K562 (cell line): ENCODE data around the gene ZEB2. TPM values are rescaled to one million over a fixed set of nuclear protein-coding genes. Genes with fewer than 3 reads are reported as not detected.

ENCODE experiments used
- ATAC-seq: fragments of 200-7000 bp; cut with Tn5 transposase; 3 replicates; pipeline ENCODE4 v1.9.1; 2020; ENCODE audit warnings: moderate library complexity
- BruUV-seq: library from RNA; stranded (reverse); fragments of 400-500 nt; replicated peaks from 2 replicates; lab custom pipeline; 2021; lab: Mats Ljungman, UMichigan
- CTCF ChIA-PET: fragments of 300-600 bp; formaldehyde crosslinking; extraction: SDS; loops from one replicate; lab custom pipeline; 2021; ENCODE audit warnings: low intra/inter-chr PET ratio; lab: Yijun Ruan, JAX
- POLR2A ChIA-PET: fragments of 300-600, 350-650 bp; sonication (Branson Sonifier 250); formaldehyde crosslinking; extraction: SDS; loops from one replicate; lab custom pipeline; 2021; ENCODE audit warnings: antibody characterized with exemption, inconsistent platforms; lab: Yijun Ruan, JAX
- DNase-seq, 4 experiments: peaks; one replicate each; pipeline versions ENCODE4 v3.0.0 to v3.0.0-alpha.2; 2011 to 2018; ENCODE audit warnings: low spot score in 3 of 4, mixed read lengths in 3 of 4; ENCODE audit errors: extremely low read depth in 1 of 4
- FAIRE-seq: peaks from 2 replicates; lab custom pipeline; 2011; peaks lifted over from hg19 to GRCh38; lab: Jason Lieb, UNC
- H2AFZ ChIP-seq: 2 replicates; pipeline ENCODE4 v1.6.0; 2011; ENCODE audit warnings: low read depth, low read length, control low read depth, inconsistent platforms
- H3K27ac ChIP-seq: fragments of 200-600 bp; 3 replicates; pipeline ENCODE4 v1.8.0; 2011; ENCODE audit warnings: low read depth, mild to moderate bottlenecking, control low read depth, inconsistent platforms, low read length, moderate library complexity, mixed read lengths; ENCODE audit errors: extremely low read depth
- H3K27me3 ChIP-seq, 2 experiments: fragments of 300-600 bp in 1 of 2; 2 replicates in 1 of 2; 3 replicates in 1 of 2; pipeline versions ENCODE4 v1.6.0 to v1.8.0; 2011; ENCODE audit warnings: inconsistent platforms in 2 of 2, low read length in 2 of 2, mild to moderate bottlenecking in 1 of 2, mixed read lengths in 1 of 2, moderate library complexity in 1 of 2; ENCODE audit not compliant: control insufficient read depth in 2 of 2, insufficient read depth in 2 of 2
- H3K36me3 ChIP-seq: fragments of 300-600 bp; 3 replicates; pipeline ENCODE4 v1.8.0; 2011; ENCODE audit warnings: mild to moderate bottlenecking, low read length, inconsistent platforms; ENCODE audit not compliant: control insufficient read depth, insufficient read depth
- H3K4me1 ChIP-seq, 2 experiments: fragments of 200-600 bp in 1 of 2; replicated peaks in 1 of 2; 2 replicates in 1 of 2; 3 replicates in 1 of 2; pipeline versions ENCODE4 v1.5.1 to v1.8.0; 2011; ENCODE audit warnings: inconsistent platforms in 2 of 2, low read length in 2 of 2, mild to moderate bottlenecking in 1 of 2, mixed read lengths in 1 of 2, moderate library complexity in 1 of 2; ENCODE audit not compliant: control insufficient read depth in 2 of 2, insufficient read depth in 2 of 2
- H3K4me2 ChIP-seq: 2 replicates; pipeline ENCODE4 v1.6.1; 2011; ENCODE audit warnings: low read length, control low read depth, inconsistent platforms, mixed read lengths; ENCODE audit not compliant: insufficient read depth
- H3K4me3 ChIP-seq: fragments of 200-600 bp; sonication (generic), shearing (Covaris generic); 2 replicates; pipeline ENCODE4 v1.5.1; 2016; ENCODE audit warnings: control low read depth, inconsistent platforms
- H3K79me2 ChIP-seq: fragments of 200-600 bp; 3 replicates; pipeline ENCODE4 v1.8.0; 2011; ENCODE audit warnings: low read length, inconsistent platforms; ENCODE audit not compliant: control insufficient read depth, insufficient read depth
- H3K9ac ChIP-seq, 2 experiments: 2 replicates each; pipeline versions ENCODE4 v1.6.0 to v1.6.1; 2011; ENCODE audit warnings: low read depth in 2 of 2, low read length in 2 of 2, control low read depth in 1 of 2, inconsistent platforms in 1 of 2, mild to moderate bottlenecking in 1 of 2, mixed read lengths in 1 of 2; ENCODE audit not compliant: insufficient read depth in 1 of 2
- H3K9me1 ChIP-seq: one replicate; pipeline ENCODE4 v1.6.0; 2011; ENCODE audit warnings: inconsistent platforms, mild to moderate bottlenecking, low read length, moderate library complexity; ENCODE audit not compliant: control insufficient read depth, insufficient read depth
- H3K9me3 ChIP-seq: replicated peaks from 2 replicates; pipeline ENCODE4 v1.5.1; 2011; ENCODE audit warnings: low read depth, low read length, inconsistent platforms; ENCODE audit not compliant: control insufficient read depth, insufficient read depth
- H4K20me1 ChIP-seq: replicated peaks from 2 replicates; pipeline ENCODE4 v1.6.1; 2011; ENCODE audit warnings: low read length, inconsistent platforms, mixed read lengths; ENCODE audit not compliant: control insufficient read depth, insufficient read depth
- ATF7 ChIP-seq: fragments of 450-650 bp; IDR thresholded peaks from 2 replicates; pipeline ENCODE4 v1.7.1; 2014; ENCODE audit warnings: mild to moderate bottlenecking, moderate library complexity
- CEBPB ChIP-seq: fragments of 450-650 bp; IDR thresholded peaks from 2 replicates; pipeline ENCODE4 v1.6.1; 2016; ENCODE audit warnings: missing genetic modification characterization, missing compliant biosample characterization
- CTCF ChIP-seq, 3 experiments: IDR thresholded peaks in 2 of 3; conservative IDR thresholded peaks in 1 of 3; 2 replicates each; pipeline ENCODE4 v1.5.1; 2011 to 2012; ENCODE audit warnings: low read length in 3 of 3, mild to moderate bottlenecking in 3 of 3, control low read depth in 2 of 3, improper control_type of control experiment in 1 of 3, inconsistent platforms in 1 of 3, low read depth in 1 of 3, mixed read lengths in 1 of 3, moderate library complexity in 1 of 3; ENCODE audit not compliant: insufficient read depth in 2 of 3
- DMBX1 ChIP-seq: fragments of 250-450 bp; sonication (Bioruptor Pico); IDR thresholded peaks from 2 replicates; pipeline ENCODE4 v1.8.0; 2022; ENCODE audit warnings: inconsistent platforms, mild to moderate bottlenecking, moderate library complexity, borderline replicate concordance
- EP300 ChIP-seq: IDR thresholded peaks from 2 replicates; pipeline ENCODE4 v1.6.1; 2012; ENCODE audit warnings: low read length, improper control_type of control experiment
- GABPA ChIP-seq: fragments of 200-800 bp; sonication (Bioruptor generic); conservative IDR thresholded peaks from 2 replicates; pipeline ENCODE4 v1.6.1; 2016; ENCODE audit warnings: low read depth, missing genetic modification characterization, missing compliant biosample characterization
- GTF2E2 ChIP-seq: fragments of 200-800 bp; sonication (Bioruptor generic); IDR thresholded peaks from 2 replicates; pipeline ENCODE4 v1.6.1; 2016; ENCODE audit warnings: missing genetic modification characterization, missing compliant biosample characterization
- POLR3A ChIP-seq: IDR thresholded peaks from 2 replicates; pipeline ENCODE4 v1.6.1; 2011; ENCODE audit warnings: borderline replicate concordance, mild to moderate bottlenecking, moderate library complexity; ENCODE audit not compliant: insufficient read length, insufficient read depth; ENCODE audit errors: extremely low read depth
- RAD21 ChIP-seq, 2 experiments: fragments of 250-450 bp in 1 of 2; fragments of 450-650 bp in 1 of 2; sonication (Bioruptor Pico) in 1 of 2; formaldehyde crosslinking in 1 of 2; IDR thresholded peaks in 1 of 2; conservative IDR thresholded peaks in 1 of 2; 2 replicates each; pipeline versions ENCODE4 v1.4.0 to v1.8.0; 2020 to 2022; ENCODE audit warnings: mild to moderate bottlenecking in 2 of 2, moderate library complexity in 1 of 2
- RAD51 ChIP-seq: fragments of 450-650 bp; IDR thresholded peaks from 2 replicates; pipeline ENCODE4 v1.7.1; 2016; ENCODE audit warnings: low read depth, mild to moderate bottlenecking, borderline replicate concordance
- SMAD4 ChIP-seq: fragments of 250-450 bp; sonication (Bioruptor Pico); conservative IDR thresholded peaks from 2 replicates; pipeline ENCODE4 v1.8.0; 2021; ENCODE audit warnings: inconsistent platforms, mild to moderate bottlenecking, moderate library complexity
- TAL1 ChIP-seq: fragments of 450-650 bp; IDR thresholded peaks from 2 replicates; pipeline ENCODE4 v1.6.1; 2016; ENCODE audit warnings: mild to moderate bottlenecking
- TEAD1 ChIP-seq, 2 experiments: fragments of 450-650 bp in 1 of 2; sonication (generic) in 1 of 2; formaldehyde crosslinking; IDR thresholded peaks; 2 replicates each; pipeline versions ENCODE4 v1.4.0 to v1.8.0; 2020 to 2022; ENCODE audit warnings: mild to moderate bottlenecking in 2 of 2, missing genetic modification reagents in 1 of 2
- ZNF644 ChIP-seq: fragments of 200-800 bp; sonication (Bioruptor generic); IDR thresholded peaks from 2 replicates; pipeline ENCODE4 v1.6.1; 2016; ENCODE audit warnings: low read depth, missing genetic modification characterization, missing compliant biosample characterization
- WGBS: fragments of 100-300 bp; shearing (Covaris generic); methylation state at CpG from one replicate; pipeline ENCODE4 v1.1.6; 2016; ENCODE audit warnings: low coverage, mixed read lengths; ENCODE audit not compliant: insufficient coverage; ENCODE audit errors: missing lambda C conversion rate; 5-methylcytosine and 5-hydroxymethylcytosine counted together
- in situ Hi-C: fragments of 300-500 bp; cut with MboI; formaldehyde crosslinking; loops from 4 replicates; pipeline ENCODE4 v1.15.0; 2018; ENCODE audit warnings: inconsistent platforms, mixed read lengths
- intact Hi-C: fragments of 100-400 bp; cut with micrococcal nuclease; formaldehyde crosslinking; loops from 2 replicates; pipeline ENCODE4 v1.14.2; 2022
- polyA plus RNA-seq, 8 experiments: library from polyadenylated mRNA; depleted of rRNA in 4 of 8; stranded (reverse) in 5 of 8; unstranded in 3 of 8; fragments of >200 nt; fragmentation: Nextera tagmentation in 2 of 8; fragmentation: Illumina TruSeq in 1 of 8; extraction: Ambion mirVana in 2 of 8; extraction: Trizol in 1 of 8; gene quantifications; 2 replicates each; pipeline versions ENCODE4 v1.2.1 to v1.2.3, GENCODE V29; 2011 to 2014; ENCODE audit warnings: inconsistent platforms in 1 of 8, missing spikeins in 1 of 8
- total RNA-seq, 7 experiments: library from RNA; depleted of rRNA in 6 of 7; stranded (reverse); fragments of >200 nt in 6 of 7; fragmentation: Illumina TruSeq in 2 of 7; extraction: Trizol in 2 of 7; gene quantifications; 2 replicates each; pipeline versions ENCODE4 v1.2.1 to v1.2.3, GENCODE V29; 2011 to 2021; ENCODE audit warnings: low replicate concordance in 1 of 7

The ZEB2 gene
- total and polyA plus RNA-seq, 9 of the 15 experiments (the other 6 are each of a cell fraction or from before 2014, with no cell fraction given) = 15.1 to 113 (median 72.3) TPM

DNA sequence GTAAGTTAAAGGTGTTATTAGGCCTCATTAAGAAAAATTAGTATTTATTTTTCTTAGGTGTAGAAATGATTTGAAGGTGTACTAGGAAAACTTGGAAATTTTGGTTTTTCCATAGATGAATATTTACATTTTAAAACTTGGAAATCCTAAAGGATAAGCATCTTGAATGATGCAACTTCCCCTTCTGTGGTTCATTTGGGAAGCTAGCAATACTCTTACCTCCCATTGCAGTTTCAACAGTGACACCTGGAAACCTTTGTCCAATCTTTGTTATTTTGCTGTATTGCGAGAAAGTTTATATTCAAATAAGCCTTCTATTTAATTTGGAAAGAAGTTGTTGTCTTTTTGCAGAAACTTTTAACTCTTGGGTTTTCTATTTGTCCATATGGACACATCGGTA lies 68.5 kb downstream of the ZEB2 start (continued):
- TF ChIP-seq ZNF644 = no peak
- TF ChIP-seq DMBX1 (CRISPR knock-in tag) = peak; percentile 42; the same call in 1 of the 2 replicates
- peak; percentile 30; the same call in 1 of the 2 replicates for TF ChIP-seq EP300
- peak; percentile 86 for TF ChIP-seq CEBPB (tag)
- TF ChIP-seq GTF2E2 = 0 out of 2 replicates have a peak, but pooled peaks have one; percentile 22
- TF ChIP-seq GABPA (tag) = peak; percentile 42
- peak; percentile 27; the same call in 1 of the 2 replicates for TF ChIP-seq ATF7
- TF ChIP-seq POLR3A = no peak
- TF ChIP-seq RAD21 (CRISPR knock-in tag; conservative IDR thresholded peaks at IDR 0.05 in 1 of 2, IDR thresholded peaks at IDR 0.05 in 1 of 2) = peak in 1 of 2 experiments; percentile 13; a peak in 1 of 4 replicates
- no peak for TF ChIP-seq TAL1
- TF ChIP-seq TEAD1 (CRISPR knock-in tag; IDR thresholded peaks at IDR 0.05) = no peak
- TF ChIP-seq SMAD4 (CRISPR knock-in tag) = peak; percentile 39; the same call in 1 of the 2 replicates

GRCh38 chr2:144449028-144449406 lies 70.9 kb downstream of the ZEB2 start:
- intact Hi-C loops (no loop called here), in situ Hi-C loops (no loop called here)
- Histone ChIP-seq H3K9ac (no peak overlapping the region), H3K9me3 (no peaks in the 10 kb centered on the region), H3K9me1 (no peaks in the 10 kb centered on the region), H4K20me1 (peaks cover 13% of the 10 kb centered on the region; the same call in 1 of the 2 replicates), H3K4me2 (no peak overlapping the region), H3K27me3 (no peaks in the 10 kb centered on the region), H3K27ac (no peak overlapping the region), H3K4me3 (no peak overlapping the region), H2AFZ (no peak overlapping the region), H3K79me2 (peaks cover 99% of the 10 kb centered on the region), H3K36me3 (peaks cover 87% of the 10 kb centered on the region), H3K4me1 (peaks cover 5 to 34% of the 10 kb centered on the region in 2 experiments; a peak in 3 of 5 replicates)
- BruUV-seq = no TSS peak
- FAIRE-seq = no peak
- no peak for DNase-seq
- ChIA-PET CTCF (no interaction called here), POLR2A (interaction anchor here (0.6 to 1.0 kb wide), 3 partner anchors 11 to 660 kb away, joined by 3 to 4 read pairs (median 3); no protein-coding TSS in a partner anchor)
- WGBS = 94% methylated on average over 7 of the region's 7 CpGs
- ATAC-seq = peak; percentile 26
- TF ChIP-seq RAD51 (no peak), CTCF (IDR thresholded peaks at IDR 0.05 in 2 of 3, conservative IDR thresholded peaks at IDR 0.05 in 1 of 3; ENCODE audit: insufficient read depth in 2 of 3, low read depth in 1 of 3, low read length in 3 of 3) (peak in 2 of 3 experiments; percentile 32 to 37; a peak in 2 of 6 replicates)
